SK-N-MC (cell line): ENCODE measurements around the gene PLEKHB1.

Source experiments
- DNase-seq: peaks from one replicate; pipeline ENCODE4 v3.0.0-alpha.2; 2011; ENCODE audit warnings: low read depth, low spot score
- H3K27ac ChIP-seq: fragments of 200-600 bp; sonication (generic); 2 replicates; pipeline ENCODE4 v1.5.1; 2016; ENCODE audit warnings: mixed run types
- H3K36me3 ChIP-seq: fragments of 200-600 bp; sonication (generic); 2 replicates; pipeline ENCODE4 v1.6.1; 2017; ENCODE audit warnings: antibody characterized with exemption, low read length, mixed read lengths; ENCODE audit not compliant: insufficient read depth
- H3K4me3 ChIP-seq: fragments of 200-600 bp; sonication (generic); 2 replicates; pipeline ENCODE4 v1.5.1; 2016
- H3K9ac ChIP-seq: fragments of 200-600 bp; sonication (generic); 2 replicates; pipeline ENCODE4 v1.8.0; 2017; ENCODE audit warnings: mixed run types, mixed read lengths; ENCODE audit not compliant: insufficient read length
- H3K9me3 ChIP-seq: fragments of 200-600 bp; sonication (generic); 2 replicates; pipeline ENCODE4 v1.6.1; 2017; ENCODE audit warnings: low read depth, mild to moderate bottlenecking, antibody characterized with exemption, low read length, moderate library complexity, mixed read lengths
- EZH2 ChIP-seq: fragments of 200-600 bp; sonication (generic); IDR thresholded peaks from one replicate; pipeline ENCODE4 v1.6.1; 2017; ENCODE audit warnings: antibody characterized with exemption
- FOXP2 ChIP-seq: optimal IDR thresholded peaks from 2 replicates; pipeline ENCODE3; 2011; ENCODE audit warnings: mild to moderate bottlenecking, moderate library complexity; ENCODE audit not compliant: insufficient read depth; ENCODE audit errors: extremely low read length, control extremely low read depth
- POLR2AphosphoS5 ChIP-seq: IDR thresholded peaks from 2 replicates; pipeline ENCODE4 v1.6.1; 2012; ENCODE audit warnings: mild to moderate bottlenecking, low read depth, low read length, borderline replicate concordance

Gene PLEKHB1

DNA sequence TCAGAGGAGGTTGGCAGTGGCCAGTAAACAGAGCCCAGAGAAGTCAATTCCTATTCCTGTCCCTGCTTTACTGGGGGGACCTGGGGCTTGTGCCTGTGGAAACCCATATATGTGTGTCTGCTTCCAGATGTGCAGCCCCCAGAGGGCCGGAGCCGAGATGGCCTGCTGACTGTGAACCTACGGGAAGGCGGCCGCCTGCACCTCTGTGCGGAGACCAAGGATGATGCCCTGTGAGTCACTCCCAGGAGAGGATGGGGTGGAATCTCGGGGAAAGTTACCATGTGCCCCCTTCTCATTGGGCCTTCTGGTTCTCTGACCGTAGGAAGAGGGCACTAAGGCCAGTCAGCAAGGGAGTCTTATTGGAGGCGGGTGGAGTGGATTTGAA lies 5.3 kb downstream of the PLEKHB1 start:
- H3K9ac ChIP-seq = no peak overlapping the region
- H3K36me3 ChIP-seq = no peaks in the 10 kb centered on the region
- no peak for TF ChIP-seq FOXP2
- no peak for TF ChIP-seq POLR2AphosphoS5
- TF ChIP-seq EZH2 = no peak
- no peak overlapping the region for H3K27ac ChIP-seq
- no peak for DNase-seq
- no peaks in the 10 kb centered on the region for H3K9me3 ChIP-seq
- no peak overlapping the region for H3K4me3 ChIP-seq

DNA sequence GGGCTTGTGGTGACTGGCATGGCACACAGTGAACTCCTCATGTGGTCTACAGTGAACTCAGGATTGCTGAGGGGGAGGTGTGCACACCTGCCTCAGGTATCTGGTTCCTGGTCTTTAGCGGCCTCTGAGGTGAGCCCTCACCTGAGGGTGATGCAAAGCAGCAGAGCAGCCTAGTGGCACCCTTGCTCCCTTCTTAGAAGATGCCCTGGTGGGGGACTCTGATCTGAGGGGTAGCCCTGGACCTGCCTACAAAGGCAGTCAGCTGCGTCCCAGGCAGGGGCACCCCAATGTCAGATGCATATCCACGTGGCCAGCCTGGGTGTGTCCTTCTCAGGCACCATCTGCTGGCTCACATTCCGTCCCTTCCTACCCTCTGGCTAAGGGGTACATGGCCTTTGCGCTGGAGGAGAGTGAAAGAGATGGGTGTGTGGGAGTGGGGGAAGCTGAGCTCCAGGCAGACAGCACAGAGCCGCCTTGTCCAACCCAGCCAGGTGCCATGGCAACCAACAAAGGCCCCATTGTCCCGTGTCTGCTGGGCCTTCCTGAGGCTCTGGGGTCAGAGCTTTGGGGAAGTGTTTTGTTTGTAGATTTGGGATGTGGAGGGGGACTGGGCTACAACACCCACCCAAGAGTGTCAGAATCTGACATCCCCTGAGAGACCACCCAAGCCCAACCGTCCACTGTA lies 5.8 kb downstream of the PLEKHB1 start:
- Histone ChIP-seq H3K9me3 (no peaks in the 10 kb centered on the region), H3K4me3 (no peak overlapping the region), H3K9ac (no peak overlapping the region), H3K27ac (no peak overlapping the region), H3K36me3 (no peaks in the 10 kb centered on the region)
- TF ChIP-seq POLR2AphosphoS5 (no peak), FOXP2 (no peak), EZH2 (no peak)
- DNase-seq = no peak

DNA sequence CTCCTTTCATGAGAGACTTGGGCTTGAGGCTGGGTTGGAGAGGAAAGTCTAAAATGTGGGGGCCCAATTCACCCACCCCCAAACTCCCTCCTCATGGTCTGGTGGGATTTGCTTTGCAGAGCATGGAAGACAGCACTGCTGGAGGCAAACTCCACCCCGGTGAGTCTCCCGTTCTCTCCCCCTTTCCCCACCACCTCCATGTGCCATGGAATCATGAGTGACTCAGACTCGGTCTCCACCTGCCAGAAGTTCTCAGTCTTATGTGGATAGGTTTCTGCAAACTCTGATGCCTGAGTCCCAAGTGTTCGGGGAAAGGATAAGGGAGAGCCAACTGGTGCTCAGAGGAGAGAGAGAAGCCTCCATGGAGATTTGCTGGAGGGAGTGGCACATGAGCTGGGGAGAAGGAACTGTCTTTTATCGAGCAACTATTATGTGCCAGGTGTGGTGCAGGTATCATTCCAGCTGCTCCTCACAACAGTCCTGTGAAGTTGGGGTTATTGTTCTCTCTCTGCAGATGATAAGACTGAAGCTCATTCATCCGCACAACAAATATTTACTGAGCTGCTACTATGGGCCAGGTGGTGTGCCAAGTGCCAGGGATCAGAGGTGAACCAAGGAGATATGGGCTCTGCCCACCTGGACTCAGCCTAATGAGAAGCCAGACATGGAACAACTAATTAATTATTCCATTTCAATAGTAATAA lies 6.6 kb downstream of the PLEKHB1 start:
- H3K27ac ChIP-seq = no peak overlapping the region
- no peaks in the 10 kb centered on the region for H3K36me3 ChIP-seq
- TF ChIP-seq POLR2AphosphoS5 = no peak
- TF ChIP-seq EZH2 = no peak
- no peak for TF ChIP-seq FOXP2
- H3K9me3 ChIP-seq = no peaks in the 10 kb centered on the region
- no peak for DNase-seq
- no peak overlapping the region for H3K9ac ChIP-seq
- no peak overlapping the region for H3K4me3 ChIP-seq

DNA sequence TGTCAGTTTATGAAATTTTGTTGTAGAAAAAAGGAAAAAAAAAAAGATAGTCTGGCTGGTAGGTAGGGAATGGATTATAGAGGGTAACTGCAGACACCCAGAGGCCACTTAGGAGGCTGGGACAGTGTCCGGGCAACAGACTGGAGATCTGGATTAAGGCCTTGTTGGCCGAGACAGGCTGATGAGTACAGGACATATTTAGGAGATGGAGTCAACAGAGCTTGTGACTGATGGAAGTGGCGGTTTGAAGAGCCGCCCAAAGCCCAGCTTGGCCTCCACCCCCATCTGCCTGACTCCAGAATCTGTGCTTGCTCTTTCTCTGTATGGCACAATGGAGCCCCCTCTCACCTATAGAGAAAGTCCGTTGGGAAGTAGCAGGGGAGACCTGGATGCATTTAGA lies 7.6 kb downstream of the PLEKHB1 start:
- no peak overlapping the region for H3K4me3 ChIP-seq
- H3K27ac ChIP-seq = no peak overlapping the region
- H3K36me3 ChIP-seq = no peaks in the 10 kb centered on the region
- TF ChIP-seq FOXP2 = no peak
- no peak for TF ChIP-seq EZH2
- no peak for TF ChIP-seq POLR2AphosphoS5
- H3K9me3 ChIP-seq = no peaks in the 10 kb centered on the region
- no peak for DNase-seq
- no peak overlapping the region for H3K9ac ChIP-seq

- no peak for DNase-seq
- TF ChIP-seq EZH2 (no peak), FOXP2 (no peak)
- H3K4me3 ChIP-seq = no peak overlapping the region
- no peak overlapping the region for H3K9ac ChIP-seq
- no peak overlapping the region for H3K27ac ChIP-seq
- H3K9me3 ChIP-seq = no peaks in the 10 kb centered on the region
- H3K36me3 ChIP-seq = no peaks in the 10 kb centered on the region
Measured at GRCh38 chr11:73654482-73655021, 8.2 kb downstream of the PLEKHB1 start.

GRCh38 chr11:73655686-73656085 lies 9.3 kb downstream of the PLEKHB1 start:
- DNase-seq = no peak
- no peak overlapping the region for H3K27ac ChIP-seq
- H3K4me3 ChIP-seq = no peak overlapping the region
- H3K9ac ChIP-seq = no peak overlapping the region
- TF ChIP-seq EZH2 (no peak), POLR2AphosphoS5 (no peak), FOXP2 (no peak)
- H3K36me3 ChIP-seq = no peaks in the 10 kb centered on the region
- no peaks in the 10 kb centered on the region for H3K9me3 ChIP-seq

DNA sequence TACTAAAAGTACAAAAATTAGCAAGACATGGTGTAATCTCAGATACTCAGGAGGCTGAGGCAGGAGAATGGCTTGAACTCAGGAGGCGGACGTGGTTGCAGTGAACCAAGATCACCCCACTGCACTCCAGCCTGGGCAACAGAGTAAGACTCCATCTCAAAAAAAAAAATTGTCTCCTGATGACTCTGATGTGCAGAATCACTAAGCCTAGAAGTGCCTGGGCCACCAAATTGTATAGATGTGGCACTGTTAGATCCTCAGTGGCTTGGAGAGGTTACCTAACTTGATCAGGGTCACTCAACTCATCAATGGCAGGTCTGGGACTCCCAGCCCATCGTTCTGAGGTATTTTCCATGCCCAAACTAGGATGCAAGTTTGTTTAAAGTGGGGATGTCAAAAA lies 10.6 kb downstream of the PLEKHB1 start:
- no peak for DNase-seq
- no peak overlapping the region for H3K4me3 ChIP-seq
- no peaks in the 10 kb centered on the region for H3K9me3 ChIP-seq
- H3K27ac ChIP-seq = no peak overlapping the region
- TF ChIP-seq FOXP2 = no peak
- no peak for TF ChIP-seq POLR2AphosphoS5
- TF ChIP-seq EZH2 = no peak
- no peaks in the 10 kb centered on the region for H3K36me3 ChIP-seq
- H3K9ac ChIP-seq = no peak overlapping the region

DNA sequence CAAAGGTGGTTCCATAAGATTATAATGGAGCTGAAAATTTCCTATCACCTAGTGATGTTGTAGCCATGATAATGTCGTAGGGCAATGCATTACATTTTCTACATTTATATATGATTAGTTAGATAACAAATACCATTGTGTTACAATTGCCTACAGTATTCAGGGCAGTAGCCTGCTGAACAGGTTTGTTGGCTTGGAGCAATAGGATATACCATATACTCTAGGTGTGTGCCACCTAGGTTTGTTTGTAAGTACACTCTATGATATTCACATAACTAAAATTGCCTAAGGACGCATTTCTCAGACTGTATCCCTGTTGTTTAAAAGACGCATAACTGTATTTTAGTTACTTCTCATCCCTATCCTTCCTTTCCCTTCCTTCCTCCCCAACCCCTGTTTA lies 13.6 kb downstream of the PLEKHB1 start:
- H3K4me3 ChIP-seq = no peak overlapping the region
- no peaks in the 10 kb centered on the region for H3K36me3 ChIP-seq
- DNase-seq = no peak
- no peak overlapping the region for H3K9ac ChIP-seq
- H3K9me3 ChIP-seq = no peaks in the 10 kb centered on the region
- no peak for TF ChIP-seq FOXP2
- no peak for TF ChIP-seq POLR2AphosphoS5
- no peak for TF ChIP-seq EZH2
- no peak overlapping the region for H3K27ac ChIP-seq
